IPS DF 19.7 (cell line): ENCODE results near the gene SMYD5.

Experiments used
- DNase-seq: peaks from one replicate; pipeline ENCODE4 v3.0.0-alpha.2; 2013; ENCODE audit warnings: low read depth, low spot score

Gene SMYD5

GRCh38 chr2:73238976-73239375 lies 24.9 kb downstream of the SMYD5 start:
- DNase-seq: no peak

DNA sequence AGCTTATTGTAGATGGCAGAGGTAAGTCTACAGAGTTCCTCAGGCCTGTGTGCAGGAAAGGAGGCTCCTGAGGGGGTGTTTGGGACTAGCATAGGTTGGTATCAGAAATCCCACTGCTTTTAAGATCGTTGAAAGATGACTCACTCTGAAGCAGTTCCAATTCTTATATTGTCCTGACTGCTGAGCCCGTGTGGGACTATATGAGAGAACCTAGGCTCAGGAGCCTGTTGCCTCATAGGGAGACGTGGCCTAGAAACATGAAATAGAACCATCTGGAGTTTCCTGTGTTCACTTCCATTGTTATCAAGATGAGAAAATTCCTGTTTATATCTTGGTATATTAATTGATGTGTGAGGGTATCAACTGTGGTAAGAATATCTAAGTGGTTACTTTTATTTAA lies 25.7 kb downstream of the SMYD5 start:
- DNase-seq: no peak

DNA sequence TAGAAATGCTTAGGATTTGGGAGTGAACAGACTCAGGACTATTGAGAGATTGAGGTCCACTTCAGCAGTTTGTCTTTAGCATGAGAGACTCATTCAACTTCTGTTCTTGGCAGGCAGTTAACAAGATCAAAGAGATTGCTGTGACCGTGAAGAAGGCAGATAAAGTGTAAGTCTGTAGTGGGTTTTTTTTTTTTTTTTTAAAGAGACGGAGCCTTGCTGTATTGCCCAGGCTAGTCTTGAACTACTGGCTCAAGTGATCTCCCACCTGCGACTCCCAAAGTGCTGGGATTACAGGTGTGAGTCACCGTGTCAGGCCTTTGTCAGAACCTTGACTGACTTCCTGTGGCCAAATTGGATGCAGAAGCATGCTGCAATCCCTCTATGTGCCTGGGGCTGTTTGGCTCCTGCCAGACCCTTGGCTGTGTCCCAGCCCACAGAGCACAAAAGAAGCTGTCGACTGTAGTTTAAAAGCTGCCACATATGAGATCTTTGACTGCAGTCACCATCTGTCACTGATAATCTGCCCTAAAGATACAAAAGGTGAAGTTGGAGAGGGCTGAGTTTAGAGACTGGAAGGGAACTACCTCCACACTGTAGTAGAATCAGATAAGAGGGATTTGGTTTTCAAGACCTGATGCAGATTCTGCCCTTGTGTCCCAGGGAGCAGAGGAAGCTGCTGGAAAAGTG lies 30.0 kb downstream of the SMYD5 start:
- DNase-seq: no peak

DNA sequence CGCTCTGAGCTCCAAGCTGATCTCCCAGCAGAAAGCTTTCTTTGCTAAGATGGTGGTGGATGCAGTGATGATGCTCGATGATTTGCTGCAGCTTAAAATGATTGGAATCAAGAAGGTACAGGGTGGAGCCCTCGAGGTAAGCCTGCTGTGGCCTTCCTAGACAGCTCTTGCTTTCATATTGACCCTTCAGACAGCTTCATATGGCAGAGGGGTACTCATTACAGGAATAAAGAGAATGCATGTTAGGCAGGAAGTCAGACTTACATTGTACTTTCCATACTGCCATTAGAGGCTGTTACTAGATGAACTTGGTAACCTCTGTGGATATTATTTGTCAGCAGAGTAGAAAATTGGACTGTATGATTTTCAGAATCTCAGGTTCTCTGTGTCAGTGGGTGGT lies 30.5 kb downstream of the SMYD5 start:
- DNase-seq: no peak

DNA sequence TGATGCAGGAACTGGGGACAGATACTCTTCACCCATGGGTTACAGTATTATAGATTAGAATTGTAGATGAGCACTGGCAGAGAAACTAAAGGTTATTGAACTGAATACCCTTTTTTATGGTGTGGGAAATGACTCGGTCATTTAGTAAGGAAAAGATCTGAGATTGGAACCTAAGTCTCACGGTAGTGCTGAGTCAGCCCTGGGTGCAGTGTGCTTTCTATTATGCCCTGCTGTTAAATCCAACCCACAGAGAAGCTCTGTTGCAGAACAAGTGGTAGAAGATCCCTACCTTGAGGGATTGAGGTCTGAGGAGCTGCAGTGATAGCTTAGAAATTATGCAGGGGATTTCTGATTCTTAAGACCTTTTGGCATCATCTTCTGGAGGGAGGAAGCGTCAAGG lies 32.8 kb downstream of the SMYD5 start:
- DNase-seq: no peak

DNA sequence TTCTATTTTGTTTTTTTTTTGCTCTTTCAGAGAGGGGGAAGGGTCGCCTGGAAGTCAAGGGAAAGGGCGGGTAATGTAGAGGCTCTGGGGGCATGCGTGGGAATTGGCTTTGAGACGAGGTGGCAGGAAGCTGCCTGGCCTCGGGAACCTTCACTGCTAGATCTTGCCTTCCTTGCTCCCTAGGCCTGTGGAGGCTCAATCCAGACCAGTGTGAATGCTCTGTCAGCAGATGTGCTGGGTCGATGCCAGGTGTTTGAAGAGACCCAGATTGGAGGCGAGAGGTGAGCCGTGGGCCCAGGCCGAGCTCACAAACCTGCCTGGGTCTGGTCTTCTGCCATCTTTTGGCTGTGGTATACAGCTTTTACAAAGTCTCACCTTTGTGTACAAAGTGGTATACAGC lies 35.6 kb downstream of the SMYD5 start:
- DNase-seq: no peak

- DNase-seq: no peak
These were observed 37.1 kb downstream of the SMYD5 start for GRCh38 chr2:73250872-73251846.

GRCh38 chr2:73252238-73253027 lies 38.4 kb downstream of the SMYD5 start:
- no peak for DNase-seq

DNA sequence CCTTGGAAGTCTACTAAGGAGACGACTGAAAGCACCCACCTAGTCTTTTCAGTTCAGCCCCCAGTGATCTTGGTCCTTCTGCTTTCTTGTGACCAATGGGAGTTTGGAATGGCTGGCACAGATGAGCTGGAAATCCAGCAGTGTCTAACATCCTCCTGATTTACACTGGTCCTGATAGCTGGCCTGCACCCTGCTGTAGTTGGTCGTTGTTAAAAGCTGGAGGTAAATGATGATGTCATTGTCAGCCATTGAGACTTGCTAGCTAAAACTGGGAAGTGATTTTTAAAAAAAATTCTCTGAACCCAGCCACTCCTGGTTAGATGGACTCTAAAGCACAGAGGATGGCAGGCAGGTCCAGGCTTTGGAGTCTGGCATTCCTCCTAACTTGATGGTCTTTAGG lies 39.4 kb downstream of the SMYD5 start:
- no peak for DNase-seq

GRCh38 chr2:73253901-73254300 lies 39.9 kb downstream of the SMYD5 start:
- DNase-seq: no peak

DNA sequence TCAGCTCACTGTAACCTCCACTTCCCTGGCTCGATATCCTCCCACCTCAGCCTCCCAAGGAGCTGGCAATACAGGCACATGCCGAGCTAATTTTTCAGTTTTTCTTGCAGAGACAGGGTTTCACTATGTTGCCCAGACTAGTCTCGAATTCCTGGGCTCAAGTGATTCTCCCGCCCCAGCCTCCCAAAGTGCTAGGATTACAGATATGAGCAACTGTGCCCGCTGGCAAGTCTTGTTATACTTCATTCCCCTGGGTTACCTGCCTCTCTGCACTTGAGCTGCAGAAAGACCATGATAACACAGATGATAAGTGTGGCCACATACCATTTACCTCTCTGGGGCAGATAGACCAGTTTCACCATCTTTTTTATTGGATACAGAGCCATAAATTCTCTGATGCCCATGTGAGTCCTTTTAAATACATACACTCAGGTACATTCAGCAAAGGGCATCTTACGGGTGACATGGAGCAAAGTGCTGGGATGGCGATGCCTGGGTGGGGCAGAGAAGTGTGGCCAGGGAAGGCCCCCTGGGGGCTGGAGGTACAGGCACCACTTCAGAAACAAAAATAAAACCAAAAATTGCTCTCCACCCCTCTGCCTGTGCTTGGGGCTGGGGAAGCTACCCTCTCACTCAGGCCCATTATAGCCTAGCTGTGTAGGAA lies 40.4 kb downstream of the SMYD5 start:
- no peak for DNase-seq

- DNase-seq: no peak
These were observed 41.1 kb downstream of the SMYD5 start for GRCh38 chr2:73255007-73255644.

DNA sequence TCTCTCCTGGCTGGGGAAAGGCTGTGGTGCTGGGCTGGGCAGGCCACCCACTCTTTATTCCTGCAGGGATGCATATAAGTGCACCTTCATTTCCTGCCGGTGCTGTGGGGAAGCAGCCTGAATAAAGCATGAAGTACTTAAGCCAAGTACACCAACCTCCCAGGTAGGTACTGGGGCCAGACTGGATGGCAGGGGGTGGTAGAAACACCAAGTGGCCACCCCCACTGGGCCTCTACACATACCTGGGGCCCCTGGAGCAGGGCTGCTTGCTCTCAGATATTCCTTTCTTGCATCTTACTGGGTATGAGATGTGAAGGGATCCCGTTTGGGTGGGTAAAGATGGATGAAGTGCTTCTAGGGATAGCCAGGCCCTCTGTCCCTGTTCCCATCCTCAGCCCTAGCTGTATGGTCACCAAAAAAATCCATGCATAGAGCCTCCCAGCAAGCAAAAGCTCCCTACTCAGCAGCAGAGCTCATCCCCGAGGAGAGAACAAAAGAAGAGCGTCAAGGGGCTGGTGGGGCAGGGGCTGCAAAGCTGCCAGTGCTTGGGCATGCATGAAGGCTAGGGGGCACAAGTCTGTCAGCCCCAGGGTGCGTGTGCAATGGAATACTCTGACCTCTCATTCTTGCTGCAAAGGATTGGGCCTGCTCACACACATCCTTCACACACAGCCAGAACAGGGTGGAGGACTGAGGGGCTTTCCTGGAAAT lies 42.0 kb downstream of the SMYD5 start:
- no peak for DNase-seq

GRCh38 chr2:73256618-73256922 lies 42.5 kb downstream of the SMYD5 start:
- no peak for DNase-seq

GRCh38 chr2:73257021-73257420 lies 43.0 kb downstream of the SMYD5 start:
- no peak for DNase-seq

DNA sequence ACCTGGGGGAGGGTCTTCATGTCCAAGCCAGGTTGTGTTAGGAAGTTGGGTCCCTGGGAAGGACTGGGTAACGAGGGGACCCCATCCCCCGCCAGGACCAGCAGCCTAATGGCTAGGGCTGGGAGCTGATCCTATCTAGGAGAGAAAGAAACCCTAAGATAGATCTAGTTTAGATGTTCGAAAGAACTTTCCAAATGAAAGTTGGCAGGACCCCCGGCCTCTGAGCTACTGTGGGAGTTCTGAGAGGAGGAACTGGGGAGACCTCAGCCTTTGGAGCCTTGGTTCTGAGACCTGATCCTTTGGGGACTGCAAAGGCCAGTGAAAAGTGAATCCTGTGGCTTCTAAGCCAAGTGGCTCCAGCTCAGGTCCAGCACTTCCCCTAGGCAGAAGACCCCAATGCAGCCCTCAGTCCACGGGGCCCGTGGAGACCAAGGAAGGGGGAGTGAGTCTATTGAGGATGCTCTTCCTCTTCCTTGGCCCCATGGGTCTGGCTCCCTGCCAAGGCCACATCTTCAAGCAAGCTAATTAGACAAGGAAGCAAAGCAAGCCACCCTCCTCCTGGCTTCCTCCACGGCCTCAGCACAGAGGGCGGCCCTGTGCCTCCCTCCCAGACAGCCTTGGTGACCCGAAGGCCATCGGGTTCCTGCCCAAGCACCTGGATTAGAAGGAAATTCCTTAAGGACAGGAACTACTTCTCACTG lies 43.5 kb downstream of the SMYD5 start:
- DNase-seq: no peak

- no peak for DNase-seq
These were observed 44.3 kb downstream of the SMYD5 start for GRCh38 chr2:73258186-73258912.

DNA sequence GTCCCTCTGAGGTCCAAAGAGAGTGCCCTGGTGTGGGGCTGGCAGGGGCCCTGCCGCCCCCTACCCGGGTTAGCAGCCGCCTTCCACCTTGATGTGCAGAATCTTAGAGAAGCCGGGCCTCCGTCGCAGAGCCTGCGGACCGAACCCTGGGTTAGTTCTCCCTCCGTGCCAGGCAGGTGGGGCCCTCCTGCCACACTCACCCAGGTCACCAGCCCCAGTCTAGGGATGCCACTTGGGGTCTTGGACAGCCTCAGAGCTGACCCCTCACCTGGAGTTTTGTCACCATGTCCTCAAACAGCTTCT lies 44.8 kb downstream of the SMYD5 start:
- no peak for DNase-seq

DNA sequence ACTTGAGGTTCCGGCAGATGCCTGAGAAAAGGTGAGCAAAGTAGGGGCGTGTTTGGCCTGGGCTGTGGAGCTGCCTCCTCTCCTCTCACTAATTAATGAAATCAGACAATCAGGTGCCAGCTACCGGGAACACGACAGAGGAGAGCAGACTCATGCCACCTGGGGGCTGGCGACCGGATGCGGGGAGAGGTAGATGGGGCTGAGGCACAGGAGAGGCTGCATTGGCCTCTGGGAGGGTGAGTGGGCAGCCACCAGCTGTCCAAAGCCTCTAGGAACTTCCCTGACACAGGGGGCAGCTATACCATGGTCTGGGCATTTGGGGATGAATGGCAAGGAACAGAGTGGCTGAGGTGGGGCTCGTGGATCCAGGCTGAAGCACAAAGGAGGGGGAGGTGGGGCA lies 45.2 kb downstream of the SMYD5 start:
- DNase-seq: no peak
